ENCODE measurements around the gene TSPAN19.
"Not testable (repeated sequence)": the region's sequence is repeated elsewhere in the genome, so short reads cannot be mapped to it uniquely, and the experiment has no call there.

Gene TSPAN19

DNA sequence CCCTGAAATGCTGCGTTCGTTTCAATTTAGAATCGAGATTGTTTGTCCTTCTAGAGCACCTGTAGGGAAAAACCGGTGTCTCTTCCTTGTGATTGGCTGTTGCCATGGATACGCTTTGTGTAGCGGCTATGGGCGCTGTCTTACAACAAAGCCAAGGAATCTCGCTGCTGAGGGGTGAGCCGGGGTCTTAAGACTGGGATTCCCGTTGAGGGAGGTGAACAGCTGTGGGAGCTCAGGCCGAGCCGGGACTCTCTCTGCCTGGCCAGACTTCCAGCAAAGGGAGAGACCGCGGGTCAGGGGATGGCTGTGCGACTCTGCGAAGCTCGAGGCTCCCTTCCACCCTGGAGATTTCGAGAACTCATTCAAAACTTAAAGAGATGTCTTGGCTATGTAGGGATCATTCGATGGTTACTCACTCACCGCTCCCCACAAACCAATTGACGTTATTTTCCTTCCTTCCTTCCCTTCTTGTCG is at the start of gene TSPAN19, which contains the start of gene LRRIQ1:
Gene TSPAN19 (minus strand): TSS at position 44 of the 474 bp plus-strand sequence. CDS start 6,331 bp downstream, outside the sequence.
Gene LRRIQ1 (plus strand): TSS at position 118 of the 474 bp plus-strand sequence. CDS start 1,826 bp downstream, outside the sequence.
- DNase-seq (ENCODE audit: low spot score), result peak; percentile 80

DNA sequence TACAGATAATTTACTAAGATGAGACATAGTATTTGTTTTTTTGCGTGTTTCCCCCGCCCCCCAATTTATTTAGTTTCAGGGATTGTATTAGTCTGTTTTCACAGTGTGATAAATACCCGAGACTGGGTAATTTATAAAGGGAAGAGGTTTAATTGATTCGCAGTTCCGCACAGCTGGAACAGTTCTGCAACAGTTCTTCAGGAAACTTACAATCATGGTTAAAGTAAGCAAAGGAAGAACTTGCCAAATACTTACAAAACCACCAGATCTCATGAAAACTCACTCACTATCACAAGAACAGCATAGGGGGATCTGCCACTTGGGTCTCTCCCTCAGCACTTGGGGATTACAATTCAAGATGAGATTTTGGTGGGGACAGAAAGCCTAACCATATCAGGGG is 49.0 kb upstream of the TSPAN19 start:
- no peak for DNase-seq (ENCODE audit: low spot score)

DNA sequence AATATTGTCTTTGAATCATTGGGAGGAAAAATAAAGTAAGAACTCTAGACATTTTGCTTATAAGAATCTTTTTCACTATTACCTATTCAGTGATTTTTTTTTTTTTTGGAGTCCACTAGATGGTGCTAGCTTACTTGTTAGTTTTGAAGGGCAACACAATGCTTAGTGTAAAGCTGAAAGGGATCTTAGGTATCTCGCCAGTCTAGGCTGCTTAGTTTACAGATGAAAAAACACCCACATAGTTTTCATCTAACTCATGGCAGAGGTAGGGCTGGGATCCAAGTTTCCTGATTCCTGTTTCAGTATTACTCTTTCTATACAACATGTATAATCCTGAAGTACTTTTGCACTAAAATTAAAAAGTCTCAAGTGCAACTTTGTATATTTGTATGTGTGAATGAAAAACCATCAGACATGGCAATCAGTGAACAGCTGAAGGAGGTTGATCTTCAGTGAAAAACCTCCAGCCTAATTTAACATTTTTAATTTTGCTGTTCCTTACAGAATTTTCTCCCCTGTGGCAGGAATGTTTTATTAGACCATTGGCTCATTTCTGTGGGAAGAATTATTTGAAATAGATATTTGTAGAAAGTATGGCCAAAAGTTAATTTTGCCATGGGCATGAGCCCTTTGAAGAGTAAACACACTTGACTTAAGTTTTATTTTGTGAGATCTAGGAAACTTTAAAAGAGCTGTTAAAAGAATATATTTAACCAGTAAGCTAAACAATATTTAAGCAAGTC is 40.8 kb upstream of the TSPAN19 start:
- DNase-seq (ENCODE audit: low spot score), result peak; percentile 41

DNA sequence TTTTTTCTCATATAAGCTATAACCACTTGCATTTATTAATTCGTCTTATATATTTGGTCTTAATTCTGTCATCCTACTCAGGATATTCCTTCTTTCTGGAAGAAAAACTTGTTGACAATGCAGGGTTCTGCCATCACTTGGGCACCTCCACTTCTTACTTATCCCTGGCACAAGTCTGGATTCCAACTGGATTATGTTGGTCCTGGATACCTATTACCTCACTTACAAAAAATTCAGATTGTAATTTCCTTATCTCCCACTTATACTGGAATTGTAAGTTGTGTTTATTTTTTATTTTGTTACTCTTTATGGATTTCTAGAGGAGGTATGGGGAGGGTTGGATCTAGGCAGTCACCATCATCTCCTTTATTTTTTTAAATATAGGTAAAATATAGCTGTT is 36.7 kb upstream of the TSPAN19 start:
- no peak for DNase-seq (ENCODE audit: low spot score)

DNA sequence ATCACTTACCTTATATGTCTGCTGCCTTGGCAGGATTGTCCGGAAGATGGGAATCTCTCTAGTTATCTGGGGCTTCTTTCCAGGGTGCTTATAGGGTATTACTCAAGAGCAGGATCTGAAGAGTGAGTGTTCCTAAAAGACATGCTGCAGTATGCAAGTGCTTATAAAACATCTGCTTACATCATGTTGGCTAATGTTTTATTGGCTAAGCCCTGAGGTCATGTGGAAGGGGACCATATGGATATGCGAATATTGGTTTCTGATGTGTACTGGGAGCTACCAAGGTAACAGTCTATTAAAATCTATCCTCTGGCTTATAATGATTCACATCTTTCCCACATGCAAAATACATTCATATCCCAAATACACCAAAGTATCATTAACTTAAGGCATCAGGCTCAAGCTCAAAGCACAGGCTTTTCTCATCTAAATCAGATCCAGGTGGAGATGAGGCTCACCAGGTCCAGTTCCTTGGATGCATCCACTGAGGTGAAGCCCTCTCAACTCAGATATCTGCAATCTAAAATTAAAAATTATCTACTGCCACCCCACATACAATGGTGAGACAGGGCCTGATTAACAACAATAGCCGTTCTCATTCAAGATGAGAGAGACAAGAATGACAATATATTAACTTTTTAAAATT is 29.9 kb upstream of the TSPAN19 start:
- no peak for DNase-seq (ENCODE audit: low spot score)

DNA sequence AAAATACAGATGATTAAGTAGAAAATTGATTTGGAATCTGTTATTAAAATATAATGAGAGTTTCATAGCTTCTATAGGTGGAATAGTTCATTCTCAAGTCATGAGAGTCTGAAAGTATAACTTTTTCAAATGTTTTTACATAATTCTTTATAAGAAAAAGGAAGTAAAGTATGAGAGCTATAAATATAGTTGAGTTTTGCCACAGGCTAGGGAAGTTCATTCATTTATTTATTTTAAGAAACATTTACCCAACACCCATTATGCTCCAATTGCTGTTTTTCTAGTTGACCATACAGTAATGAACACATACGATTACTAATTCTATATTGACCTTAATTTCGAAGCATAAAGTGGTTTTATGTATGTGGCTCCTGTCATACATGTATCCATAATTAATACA is 24.8 kb upstream of the TSPAN19 start:
- DNase-seq (ENCODE audit: low spot score), result no peak

DNA sequence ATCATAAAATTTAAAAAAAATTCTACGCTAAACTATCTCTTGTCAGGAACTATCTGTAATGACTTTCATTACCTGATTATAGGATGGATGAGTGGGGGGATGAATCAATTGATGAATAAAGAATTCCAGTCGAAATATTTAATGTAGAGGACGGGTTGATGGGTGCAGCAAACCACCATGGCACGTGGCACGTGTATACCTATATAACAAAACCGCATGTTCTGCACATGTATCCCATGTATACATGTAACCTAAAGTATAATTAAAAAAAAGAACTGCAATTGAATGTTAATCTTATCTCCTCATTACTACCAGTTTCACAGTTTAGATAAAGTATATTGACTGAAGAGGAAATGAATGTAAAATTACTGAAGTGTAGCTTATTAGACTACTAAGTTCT is 23.5 kb upstream of the TSPAN19 start:
- no peak for DNase-seq (ENCODE audit: low spot score)

DNA sequence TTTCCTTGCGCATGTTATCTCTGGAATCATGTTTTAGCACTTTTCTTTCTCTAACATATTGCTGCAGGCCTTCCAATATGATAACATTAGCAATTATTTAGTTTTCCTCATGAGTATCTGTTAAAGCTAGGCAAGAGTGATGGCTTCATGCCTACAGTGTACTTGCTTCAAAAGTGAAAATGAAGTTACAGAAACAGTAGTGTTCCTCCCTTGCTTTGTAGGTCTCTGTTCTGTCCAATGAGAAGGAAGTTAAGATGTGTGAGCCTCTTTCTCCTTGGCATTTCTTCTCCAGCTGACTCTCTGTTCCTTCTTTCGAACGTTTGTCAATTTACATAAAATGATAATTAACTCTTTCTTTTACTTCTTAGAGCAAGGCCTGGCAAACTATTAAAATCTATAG is 22.3 kb upstream of the TSPAN19 start:
- DNase-seq (ENCODE audit: low spot score), result no peak

DNA sequence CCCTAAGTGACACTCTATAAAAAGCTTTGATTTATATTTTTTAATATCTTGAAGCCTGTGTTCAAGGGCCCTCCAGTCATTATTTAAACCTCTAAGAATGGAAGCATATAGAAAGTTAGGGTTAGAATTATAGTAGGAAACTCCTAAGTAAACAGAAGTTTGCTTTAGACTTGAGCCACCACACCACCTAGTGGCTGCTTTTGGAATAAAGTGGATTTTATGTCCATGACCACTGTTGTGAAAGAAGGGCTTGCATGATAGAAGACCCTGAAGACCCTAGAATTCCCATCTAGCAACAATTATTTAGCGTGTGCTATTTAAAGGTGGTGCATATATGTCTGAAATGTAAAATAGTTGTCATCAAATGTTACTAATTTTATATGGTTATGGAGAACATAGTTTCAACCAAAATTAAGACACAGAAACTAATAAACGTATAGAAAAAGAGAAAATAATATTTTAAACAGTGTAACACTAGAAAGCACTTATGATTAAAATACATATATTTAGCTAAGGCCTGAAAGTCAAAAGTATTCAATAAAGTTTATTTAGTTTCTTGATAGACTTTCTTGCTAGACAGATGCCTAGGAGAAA is 21.4 kb upstream of the TSPAN19 start:
- DNase-seq (ENCODE audit: low spot score), result peak; percentile 33

DNA sequence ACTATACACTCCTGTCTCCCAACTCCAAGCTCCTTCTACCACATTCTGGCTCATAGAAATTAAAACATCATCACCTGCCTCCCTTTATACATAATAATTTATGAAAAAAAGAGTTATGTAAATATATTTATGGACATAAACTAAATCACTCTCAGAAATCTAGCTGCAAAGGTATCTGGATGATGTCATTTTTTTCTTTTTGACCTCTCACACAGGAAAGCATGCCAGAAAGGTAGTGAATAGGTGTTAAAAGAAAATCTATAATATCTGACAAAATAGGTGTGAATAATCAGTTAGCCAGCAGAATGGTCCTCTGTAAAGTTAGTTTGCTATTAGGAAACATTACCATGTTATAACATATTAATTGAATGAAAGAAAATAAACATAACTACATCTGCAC is 7.8 kb upstream of the TSPAN19 start:
- DNase-seq (ENCODE audit: low spot score), result no peak

DNA sequence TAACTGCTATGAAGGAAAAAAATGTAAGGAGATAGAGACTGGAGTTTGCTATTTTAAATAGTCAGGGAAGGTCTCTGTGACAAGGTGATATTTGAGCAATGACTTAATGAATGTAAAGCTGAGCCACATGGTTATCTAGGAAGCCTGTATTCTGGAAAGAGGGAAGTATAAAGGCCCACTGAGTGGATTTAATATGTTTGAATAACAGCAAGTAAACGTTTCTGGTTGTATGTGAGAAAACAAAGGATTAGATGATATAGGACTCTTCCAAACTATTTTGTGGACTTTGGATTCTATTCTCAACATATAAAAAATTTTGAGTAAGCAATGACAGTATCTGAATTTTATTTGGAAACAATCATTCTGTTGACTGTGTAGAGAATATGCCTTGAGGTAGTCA is 5.3 kb upstream of the TSPAN19 start:
- DNase-seq (ENCODE audit: low spot score), result no peak

DNA sequence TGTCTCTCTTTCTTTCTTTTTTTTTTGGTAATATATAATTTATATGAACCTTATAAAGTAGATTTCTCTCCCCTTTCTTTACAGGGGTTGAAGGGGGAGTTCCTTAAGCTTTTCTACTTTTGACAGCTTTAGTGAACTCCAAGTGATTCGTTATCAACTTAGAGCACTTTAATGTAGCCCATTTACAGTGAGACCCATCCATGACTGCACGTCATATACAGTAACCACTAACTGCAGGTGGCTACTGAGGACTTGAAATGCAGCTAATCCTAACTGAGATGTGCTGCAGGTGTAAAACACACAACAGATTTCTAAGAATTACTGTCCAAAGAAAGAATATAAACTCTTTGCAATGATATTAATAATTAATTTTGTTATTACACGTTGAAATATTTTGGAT is 656 bp upstream of the TSPAN19 start:
- DNase-seq (ENCODE audit: low spot score), result no peak

DNA sequence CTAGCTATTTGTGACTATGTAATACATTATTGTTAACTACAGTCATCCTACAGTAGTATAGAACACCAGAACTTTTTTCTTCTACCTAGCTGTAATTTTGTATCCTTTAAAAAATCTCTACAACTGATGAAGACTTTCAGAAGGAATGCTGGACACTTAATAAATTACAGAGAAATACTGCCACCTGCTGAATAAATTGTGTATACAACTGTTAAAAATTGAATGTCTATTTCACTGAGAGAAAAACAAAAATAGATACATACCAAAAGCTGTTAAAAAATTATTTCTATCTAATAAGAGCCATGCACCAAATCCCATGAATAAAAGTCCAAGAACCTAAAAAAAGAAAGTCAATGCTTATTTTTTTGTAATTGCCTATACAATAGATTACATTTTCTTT is 6.6 kb downstream of the TSPAN19 start:
- DNase-seq (ENCODE audit: low spot score), result no peak

DNA sequence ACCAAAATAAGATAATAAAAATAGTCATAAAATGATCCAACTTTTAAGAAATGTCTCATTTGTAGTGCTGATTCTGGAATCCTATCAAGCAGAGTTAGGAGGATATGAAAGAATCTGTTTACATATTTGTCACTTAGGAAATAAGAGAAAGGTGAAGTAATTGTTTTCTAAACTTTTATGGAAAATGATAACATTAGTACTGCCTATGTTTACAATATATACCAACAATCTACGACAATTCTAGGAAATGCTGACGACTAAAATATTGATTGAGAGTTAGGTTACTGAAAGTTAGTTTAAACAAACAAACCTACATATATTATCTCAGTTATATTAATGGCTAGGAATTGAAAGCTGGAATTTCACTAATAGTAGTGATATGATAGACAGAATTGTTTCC is 18.0 kb downstream of the TSPAN19 start:
- no peak for DNase-seq (ENCODE audit: low spot score)

DNA sequence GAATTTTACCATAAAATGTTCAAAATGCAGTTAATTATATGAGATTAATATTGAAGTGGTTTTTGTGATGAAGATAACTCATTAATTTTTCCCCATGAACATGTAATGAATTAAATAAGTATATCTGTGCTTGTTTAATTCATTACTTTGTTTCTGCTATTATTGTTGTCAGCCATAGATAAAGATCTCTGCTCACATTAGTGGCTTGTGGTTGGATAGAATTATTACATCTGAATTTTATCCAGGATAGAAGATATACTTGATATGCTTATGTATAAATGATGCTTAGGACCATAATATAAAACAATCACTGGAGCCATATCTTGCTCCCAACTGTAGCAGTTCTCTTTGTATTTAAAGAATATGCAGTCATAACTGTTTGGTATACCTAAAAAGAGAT is 18.5 kb downstream of the TSPAN19 start:
- DNase-seq (ENCODE audit: low spot score), result no peak

DNA sequence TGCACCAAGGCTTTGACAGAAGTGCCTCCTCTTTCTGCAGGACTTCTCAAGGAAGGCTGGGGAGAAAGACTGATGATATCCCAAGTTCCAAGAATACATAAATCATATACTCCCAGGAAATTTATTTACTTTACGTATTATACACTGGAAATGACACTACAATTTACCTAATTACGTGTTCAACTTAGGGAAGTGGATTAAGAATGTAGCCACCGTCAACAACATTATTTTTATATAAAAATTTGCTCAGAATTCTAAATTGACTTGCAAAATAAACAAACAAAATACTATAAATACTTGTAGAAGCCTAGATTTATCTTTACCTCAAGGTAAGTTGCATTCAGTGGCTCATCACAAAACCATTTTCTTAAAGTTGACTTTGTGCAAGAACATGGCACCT is 18.9 kb downstream of the TSPAN19 start:
- DNase-seq (ENCODE audit: low spot score), result no peak

DNA sequence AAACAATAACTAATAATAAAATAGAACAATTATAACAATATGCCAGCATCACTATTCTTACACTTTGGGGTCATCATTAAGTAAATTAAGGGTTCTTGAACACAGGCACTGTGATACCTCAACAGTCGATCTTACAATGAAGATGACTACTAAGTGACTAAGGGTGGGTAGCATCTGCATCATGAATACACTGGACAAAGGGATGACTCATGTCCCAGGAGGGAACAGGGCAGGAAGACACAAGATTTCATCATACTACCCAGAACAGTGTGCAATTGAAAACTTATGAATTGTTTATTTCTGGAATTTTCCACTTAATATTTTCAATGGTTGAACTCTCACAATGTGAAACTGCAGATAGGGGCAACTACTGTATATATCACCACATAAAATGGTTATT is 19.7 kb downstream of the TSPAN19 start:
- DNase-seq (ENCODE audit: low spot score), result peak; percentile 76

DNA sequence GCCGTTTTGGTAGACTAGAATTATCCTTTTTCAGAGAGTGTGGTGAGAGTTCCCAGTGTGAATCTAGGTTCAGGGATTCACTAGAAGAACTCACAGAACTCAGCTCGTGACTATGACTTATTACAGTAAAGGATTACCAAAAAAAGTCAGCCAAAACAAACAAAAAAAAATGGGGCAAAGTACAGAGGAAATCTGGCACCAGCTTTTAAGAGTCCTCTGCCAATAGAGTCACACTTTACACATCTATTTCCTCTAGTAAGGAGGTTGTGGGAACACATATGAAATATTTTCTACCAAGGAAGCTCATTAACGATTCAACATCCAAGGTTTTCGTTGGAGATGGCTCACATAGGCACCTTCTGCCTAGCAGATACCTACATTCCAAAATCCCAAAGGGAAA is 28.2 kb downstream of the TSPAN19 start:
- DNase-seq (ENCODE audit: low spot score), result no peak

DNA sequence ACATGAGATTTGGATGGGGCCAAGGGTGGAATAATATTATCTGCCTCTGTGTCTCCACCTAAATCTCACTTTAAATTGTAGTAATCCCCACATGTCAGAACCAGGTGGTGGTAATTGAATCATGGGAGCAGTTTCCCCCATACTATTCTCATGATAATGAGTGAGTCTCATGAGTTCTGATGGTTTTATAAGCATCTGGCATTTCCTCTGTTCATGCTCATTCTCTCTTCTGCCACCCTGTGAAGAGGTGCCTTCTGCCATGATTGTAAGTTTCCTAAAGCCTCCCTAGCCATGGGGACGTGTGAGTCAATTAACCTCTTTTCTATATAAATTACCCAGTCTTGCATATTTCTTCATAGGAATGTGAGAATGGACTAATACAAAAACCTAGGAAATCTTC is 29.9 kb downstream of the TSPAN19 start:
- DNase-seq (ENCODE audit: low spot score), result no peak

DNA sequence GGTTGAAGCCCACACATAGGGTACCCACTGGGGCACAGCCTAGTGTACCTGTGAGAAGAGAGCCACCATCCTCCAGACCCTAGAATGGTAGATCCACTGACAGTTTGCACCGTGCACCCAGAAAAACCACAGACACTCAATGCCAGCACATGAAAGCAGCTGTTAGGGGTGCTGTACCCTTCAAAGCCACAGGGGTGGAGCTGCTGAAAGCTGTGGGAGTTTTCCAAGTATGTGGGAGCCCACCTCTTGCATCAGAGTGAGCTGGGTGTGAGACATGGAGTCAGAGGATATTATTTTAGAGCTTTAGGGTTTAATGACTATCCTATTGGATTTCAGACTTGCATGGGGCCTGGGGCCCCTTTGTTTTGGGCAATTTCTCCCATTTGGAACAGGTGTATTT is 30.5 kb downstream of the TSPAN19 start:
- no peak for DNase-seq (ENCODE audit: low spot score)

DNA sequence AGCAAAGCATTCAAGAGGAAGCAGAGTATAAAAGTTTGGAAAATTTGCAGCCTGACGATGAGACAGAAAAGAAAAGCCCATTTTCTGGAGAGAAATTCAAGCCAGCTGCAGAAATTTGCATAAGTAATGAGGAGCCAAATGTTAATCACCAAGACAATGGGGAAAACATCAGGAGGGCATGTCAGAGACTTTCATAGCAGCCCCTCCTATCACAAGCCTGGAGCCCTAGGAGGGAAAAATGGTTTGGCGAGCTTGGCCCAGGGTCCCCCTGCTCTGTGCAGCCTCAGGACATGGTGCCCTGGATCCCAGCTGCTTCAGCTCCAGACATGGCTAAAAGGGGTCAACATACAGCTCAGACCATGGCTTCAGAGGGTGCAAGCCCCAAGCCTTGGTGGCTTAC is 31.0 kb downstream of the TSPAN19 start:
- DNase-seq (ENCODE audit: low spot score), result not testable (repeated sequence)

DNA sequence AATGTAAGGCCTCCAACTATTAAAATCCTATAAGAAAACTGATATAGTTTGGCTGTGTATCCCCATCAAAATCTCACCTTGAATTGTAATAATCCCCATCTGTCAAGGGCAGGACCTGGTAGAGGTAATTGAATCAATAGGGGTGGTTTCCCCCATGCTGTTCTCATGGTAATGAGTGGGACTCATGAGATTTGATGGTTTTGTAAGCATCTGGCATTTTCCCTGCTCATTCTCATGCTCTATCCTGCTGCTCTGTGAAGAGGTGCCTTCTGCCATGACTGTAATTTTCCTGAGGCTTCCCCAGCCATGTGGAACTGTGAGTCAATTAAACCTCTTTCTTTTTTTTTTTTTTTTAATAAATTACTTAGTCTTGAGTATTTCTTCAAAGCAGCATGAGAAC is 31.9 kb downstream of the TSPAN19 start:
- DNase-seq (ENCODE audit: low spot score), result no peak

DNA sequence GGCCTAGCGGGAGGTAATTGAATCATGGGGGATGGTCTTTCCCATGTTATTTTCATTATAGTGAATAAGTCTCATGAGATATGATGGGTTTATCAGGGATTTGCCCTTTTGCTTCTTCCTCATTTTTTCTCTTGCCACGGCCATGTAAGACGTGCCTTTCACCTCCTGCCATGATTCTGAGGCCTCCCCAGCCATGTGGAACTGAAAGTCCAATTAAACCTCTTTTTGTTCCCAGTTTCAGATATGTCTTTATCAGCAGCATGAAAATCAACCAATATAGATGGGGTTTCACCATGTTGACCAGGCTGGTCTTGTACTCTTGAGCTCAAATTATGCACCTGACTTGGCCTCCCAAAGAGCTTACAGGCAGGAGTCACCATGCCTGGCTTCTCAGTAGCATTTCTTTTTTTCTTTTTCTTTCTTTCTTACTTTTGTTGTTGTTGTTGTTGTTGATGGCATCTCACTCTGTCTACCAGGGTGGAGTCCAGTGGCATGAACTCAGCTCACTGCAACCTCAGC is 33.2 kb downstream of the TSPAN19 start:
- DNase-seq (ENCODE audit: low spot score), result no peak

Data from globus pallidus (tissue), 1 donor.